Neuronal stem cell (in vitro differentiated cells): ENCODE data around the gene TEX29.

Experiments used
- DNase-seq: peaks from one replicate; pipeline ENCODE4 v3.0.0-alpha.2; 2013; ENCODE audit warnings: low spot score
- H2AFZ ChIP-seq: one replicate; pipeline ENCODE4 v1.6.1; 2013; ENCODE audit warnings: mild to moderate bottlenecking, low read length, inconsistent platforms
- H2AK5ac ChIP-seq: 2 replicates; pipeline ENCODE4 v1.6.1; 2013; ENCODE audit warnings: low read depth, mild to moderate bottlenecking, inconsistent platforms, low read length, moderate library complexity, mixed read lengths
- H2BK120ac ChIP-seq: 2 replicates; pipeline ENCODE4 v1.6.1; 2013; ENCODE audit warnings: low read depth, mild to moderate bottlenecking, inconsistent platforms, low read length, moderate library complexity, mixed read lengths
- H2BK12ac ChIP-seq: one replicate; pipeline ENCODE4 v1.6.1; 2013; ENCODE audit warnings: low read length, inconsistent platforms
- H2BK15ac ChIP-seq: 2 replicates; pipeline ENCODE4 v1.6.1; 2013; ENCODE audit warnings: mild to moderate bottlenecking, low read length, inconsistent platforms, mixed read lengths
- H2BK5ac ChIP-seq: one replicate; pipeline ENCODE4 v1.6.1; 2013; ENCODE audit warnings: inconsistent platforms, mild to moderate bottlenecking, low read length, moderate library complexity
- H3K14ac ChIP-seq: one replicate; pipeline ENCODE4 v1.6.1; 2013; ENCODE audit warnings: low read length, inconsistent platforms
- H3K18ac ChIP-seq: 2 replicates; pipeline ENCODE4 v1.6.1; 2013; ENCODE audit warnings: low read length, inconsistent platforms
- H3K23ac ChIP-seq: 2 replicates; pipeline ENCODE4 v1.6.1; 2013; ENCODE audit warnings: low read depth, mild to moderate bottlenecking, mixed read lengths, low read length, inconsistent platforms; ENCODE audit not compliant: poor library complexity
- H3K27ac ChIP-seq: replicated peaks from 3 replicates; pipeline ENCODE4 v1.5.1; 2013; ENCODE audit warnings: low read length, inconsistent platforms
- H3K27me3 ChIP-seq, 3 experiments: 2 replicates each; pipeline ENCODE4 v1.6.1; 2013; ENCODE audit warnings: low read length in 3 of 3, mild to moderate bottlenecking in 2 of 3, inconsistent platforms in 1 of 3, low read depth in 1 of 3, mixed read lengths in 1 of 3, moderate library complexity in 1 of 3; ENCODE audit not compliant: control insufficient read depth in 3 of 3, insufficient read depth in 3 of 3
- H3K36me3 ChIP-seq, 2 donors: replicated peaks in 1 of 2; 2 replicates each; pipeline ENCODE4 v1.6.1; 2013; ENCODE audit warnings: low read length in 2 of 2; ENCODE audit not compliant: control insufficient read depth in 2 of 2, insufficient read depth in 2 of 2
- H3K4ac ChIP-seq: 2 replicates; pipeline ENCODE4 v1.6.1; 2013; ENCODE audit warnings: inconsistent platforms, mild to moderate bottlenecking, low read length, moderate library complexity
- H3K4me1 ChIP-seq, 2 donors: 1 replicate in 1 of 2; 2 replicates in 1 of 2; pipeline ENCODE4 v1.6.1; 2013; ENCODE audit warnings: low read length in 2 of 2, low read depth in 1 of 2; ENCODE audit not compliant: control insufficient read depth in 2 of 2, insufficient read depth in 1 of 2
- H3K4me2 ChIP-seq: one replicate; pipeline ENCODE4 v1.6.1; 2013; ENCODE audit warnings: mild to moderate bottlenecking, low read length, inconsistent platforms; ENCODE audit not compliant: insufficient read depth, poor library complexity, severe bottlenecking
- H3K4me3 ChIP-seq, 2 donors: 2 replicates each; pipeline ENCODE4 v1.5.1; 2013; ENCODE audit warnings: low read length in 2 of 2, mild to moderate bottlenecking in 2 of 2, inconsistent platforms in 1 of 2, moderate library complexity in 1 of 2
- H3K79me1 ChIP-seq: one replicate; pipeline ENCODE4 v1.6.1; 2013; ENCODE audit warnings: low read depth, mild to moderate bottlenecking, inconsistent platforms, low read length, moderate library complexity
- H3K9ac ChIP-seq: one replicate; pipeline ENCODE4 v1.6.1; 2013; ENCODE audit warnings: mild to moderate bottlenecking, low read depth, low read length, inconsistent platforms; ENCODE audit not compliant: poor library complexity
- H3K9me3 ChIP-seq, 2 donors: replicated peaks in 1 of 2; 2 replicates each; pipeline versions ENCODE3 to v1.6.1; 2013; ENCODE audit warnings: low read length in 2 of 2, mild to moderate bottlenecking in 2 of 2, inconsistent platforms in 1 of 2, low read depth in 1 of 2, mixed read lengths in 1 of 2, moderate library complexity in 1 of 2; ENCODE audit not compliant: control insufficient read depth in 2 of 2, insufficient read depth in 1 of 2
- H4K8ac ChIP-seq: one replicate; pipeline ENCODE4 v1.6.1; 2013; ENCODE audit warnings: low read depth, mild to moderate bottlenecking, inconsistent platforms, low read length, moderate library complexity
- H4K91ac ChIP-seq: one replicate; pipeline ENCODE4 v1.6.1; 2013; ENCODE audit warnings: low read length, low read depth, mild to moderate bottlenecking, inconsistent platforms; ENCODE audit not compliant: poor library complexity
- WGBS, 2 donors: extraction: QIAGEN DNeasy Blood & Tissue Kit; methylation state at CpG; one replicate each; pipeline ENCODE4 v1.1.7; 2013; ENCODE audit warnings: missing lambda C conversion rate in 2 of 2, mixed read lengths in 1 of 2; ENCODE audit not compliant: insufficient read length in 2 of 2, insufficient replicate concordance in 1 of 2; ENCODE audit errors: extremely low coverage in 2 of 2; 5-methylcytosine and 5-hydroxymethylcytosine counted together

Gene TEX29

DNA sequence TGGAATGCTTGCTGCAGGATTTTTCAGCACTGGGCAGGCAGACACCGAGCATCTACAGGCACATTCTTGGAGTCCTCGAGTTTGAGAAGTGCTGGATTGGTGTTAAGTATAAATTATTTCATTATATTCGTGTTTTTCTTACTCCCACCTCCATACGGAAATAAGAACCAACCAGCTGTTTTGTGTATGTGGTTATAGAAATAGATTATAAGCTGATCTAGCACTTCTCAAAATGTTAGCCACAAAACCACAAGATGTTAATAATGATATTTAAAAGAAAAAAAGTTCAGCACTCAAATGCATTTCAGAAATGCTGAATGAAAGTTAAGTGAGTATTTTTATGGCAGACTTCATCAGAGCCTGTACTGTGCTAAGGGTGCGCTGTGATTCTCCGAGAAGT is 24.0 kb upstream of the TEX29 start:
- Histone ChIP-seq H3K14ac (no peak overlapping the region), H4K91ac (no peak overlapping the region), H3K4me3 (no peak overlapping the region), H3K9me3 (no peaks in the 10 kb centered on the region), H3K4me2 (no peak overlapping the region), H3K4me1 (peaks cover 0 to 2% of the 10 kb centered on the region in 2 donors), H2BK5ac (no peak overlapping the region), H3K18ac (no peak overlapping the region), H2BK12ac (no peak overlapping the region), H3K4ac (no peak overlapping the region), H3K23ac (no peak overlapping the region), H2BK15ac (no peak overlapping the region), H3K27ac (no peak overlapping the region), H4K8ac (no peak overlapping the region), H2AFZ (no peak overlapping the region), H3K36me3 (peaks cover 17 to 89% of the 10 kb centered on the region in 2 donors), H3K79me1 (no peaks in the 10 kb centered on the region), H3K9ac (no peak overlapping the region), H2BK120ac (no peak overlapping the region), H2AK5ac (no peak overlapping the region), H3K27me3 (no peaks in the 10 kb centered on the region)
- DNase-seq: no peak
- WGBS, 2 donors: no CpG with 5 or more reads among the region's 6 CpGs

DNA sequence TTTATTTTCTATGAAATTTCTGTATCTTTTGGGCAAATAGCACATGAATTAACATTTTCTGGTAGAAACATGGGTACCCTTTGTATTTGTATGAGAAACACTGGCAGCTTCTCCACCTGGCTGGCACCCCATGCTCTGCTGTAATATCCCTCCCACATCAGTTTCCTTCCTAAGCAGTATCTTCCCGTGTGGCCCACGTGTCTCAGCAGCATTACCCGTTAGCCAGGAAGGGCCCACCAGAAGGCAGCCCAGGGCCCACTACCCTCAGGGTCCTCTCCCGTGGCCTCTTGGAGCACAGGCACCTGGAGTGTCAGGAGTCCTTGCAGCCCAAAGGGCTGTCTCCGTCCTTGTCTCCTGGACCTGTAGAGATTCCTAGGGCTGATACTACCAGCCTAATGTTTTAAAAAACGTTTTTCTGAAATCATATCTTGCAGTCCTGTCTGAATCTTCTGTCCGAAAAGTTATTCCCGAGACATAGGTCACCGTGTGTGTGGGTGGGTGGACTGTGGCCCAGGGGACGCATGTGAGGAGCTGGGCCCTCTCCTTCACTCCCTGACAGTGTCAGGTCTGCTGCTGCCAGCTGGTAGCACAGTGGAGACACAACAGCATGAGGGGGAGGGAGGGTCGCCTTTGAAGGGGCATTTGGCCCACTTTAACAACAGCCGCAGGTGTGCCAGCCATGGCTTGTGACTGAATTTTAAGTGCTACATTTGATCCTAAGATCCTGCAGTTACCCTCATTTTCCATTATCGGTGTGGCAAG is 22.0 kb upstream of the TEX29 start:
- Histone ChIP-seq H2BK120ac (no peak overlapping the region), H3K9ac (no peak overlapping the region), H3K9me3 (no peaks in the 10 kb centered on the region), H3K4ac (no peak overlapping the region), H3K27ac (no peak overlapping the region), H3K4me3 (no peak overlapping the region), H3K14ac (no peak overlapping the region), H3K4me1 (peaks cover 0 to 2% of the 10 kb centered on the region in 2 donors), H4K8ac (no peak overlapping the region), H2BK5ac (no peak overlapping the region), H3K18ac (no peak overlapping the region), H2BK15ac (no peak overlapping the region), H3K4me2 (no peak overlapping the region), H3K27me3 (no peaks in the 10 kb centered on the region), H3K79me1 (no peaks in the 10 kb centered on the region), H2AK5ac (no peak overlapping the region), H2AFZ (no peak overlapping the region), H3K36me3 (peaks cover 21 to 89% of the 10 kb centered on the region in 2 donors), H3K23ac (no peak overlapping the region), H4K91ac (no peak overlapping the region), H2BK12ac (no peak overlapping the region)
- no CpG with 5 or more reads among the region's 13 CpGs for WGBS, 2 donors
- no peak for DNase-seq

DNA sequence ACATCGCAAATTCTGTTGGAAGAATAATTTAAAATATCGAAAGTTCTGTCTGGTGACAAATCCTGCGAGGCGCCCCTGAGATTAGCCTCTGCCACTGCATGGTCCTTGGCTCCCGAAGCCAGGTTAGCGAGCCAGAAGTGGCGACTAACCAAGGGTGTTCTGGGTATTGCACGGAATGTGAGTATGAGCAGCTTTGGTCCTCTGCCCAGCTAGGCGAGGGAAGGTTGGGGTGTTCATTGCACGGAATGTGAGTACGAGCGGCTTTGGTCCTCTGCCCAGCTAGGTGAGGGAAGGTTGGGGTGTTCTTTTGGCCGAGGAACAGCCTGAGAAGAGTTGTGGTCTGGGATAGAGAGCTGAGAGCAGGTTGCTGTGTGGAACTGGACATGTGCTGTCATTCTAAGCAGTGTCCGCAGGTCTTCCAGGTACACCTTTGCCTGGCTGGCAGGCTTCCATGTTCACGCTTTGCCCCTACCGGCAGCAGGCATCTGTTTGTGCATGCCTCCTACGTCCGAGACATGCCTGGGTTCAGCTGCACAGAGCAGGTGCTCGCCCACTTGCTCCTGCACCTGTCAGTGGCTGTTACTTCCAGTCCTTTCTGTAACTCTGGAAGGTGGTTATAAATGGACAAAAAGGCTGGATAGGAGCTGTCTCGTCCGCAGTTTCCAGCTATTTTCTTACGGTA is 18.3 kb upstream of the TEX29 start:
- Histone ChIP-seq H3K18ac (no peak overlapping the region), H4K91ac (no peak overlapping the region), H3K9me3 (peaks cover 0 to 3% of the 10 kb centered on the region in 2 donors), H3K79me1 (no peaks in the 10 kb centered on the region), H2BK120ac (no peak overlapping the region), H3K23ac (no peak overlapping the region), H3K14ac (no peak overlapping the region), H3K27ac (no peak overlapping the region), H3K4ac (no peak overlapping the region), H3K4me3 (no peak overlapping the region), H4K8ac (no peak overlapping the region), H3K36me3 (peaks cover 36 to 94% of the 10 kb centered on the region in 2 donors), H2AK5ac (no peak overlapping the region), H2BK12ac (no peak overlapping the region), H2BK5ac (no peak overlapping the region), H3K4me1 (no peaks in the 10 kb centered on the region), H3K9ac (no peak overlapping the region), H3K4me2 (no peak overlapping the region), H3K27me3 (no peaks in the 10 kb centered on the region), H2AFZ (no peak overlapping the region), H2BK15ac (no peak overlapping the region)
- no CpG with 5 or more reads among the region's 22 CpGs for WGBS, 2 donors
- no peak for DNase-seq

DNA sequence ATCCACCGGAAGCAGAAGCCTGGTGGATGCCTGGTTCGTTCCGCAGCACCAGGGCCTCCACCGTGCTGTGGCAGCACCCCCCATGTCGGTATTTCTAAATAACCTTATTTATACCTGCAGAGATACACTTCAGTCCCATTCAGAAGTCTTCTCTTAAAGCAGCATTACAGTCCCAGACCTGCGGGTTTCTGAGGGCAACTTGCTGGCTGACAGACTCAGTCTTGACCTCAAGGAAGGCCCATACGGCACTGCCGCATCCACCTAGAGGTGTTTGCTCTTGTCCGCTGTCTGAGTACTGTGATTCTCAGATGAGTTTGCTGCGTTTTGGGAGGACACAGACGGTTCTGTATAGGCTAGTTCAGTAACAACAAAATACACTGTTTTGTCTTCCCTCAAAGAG is 16.9 kb upstream of the TEX29 start:
- Histone ChIP-seq H3K79me1 (no peaks in the 10 kb centered on the region), H2BK12ac (no peak overlapping the region), H3K14ac (no peak overlapping the region), H2BK120ac (no peak overlapping the region), H2BK15ac (no peak overlapping the region), H3K4me3 (no peak overlapping the region), H2AFZ (no peak overlapping the region), H3K9me3 (peaks cover 0 to 3% of the 10 kb centered on the region in 2 donors), H3K4ac (no peak overlapping the region), H3K18ac (no peak overlapping the region), H3K23ac (no peak overlapping the region), H2AK5ac (no peak overlapping the region), H3K9ac (no peak overlapping the region), H3K4me1 (no peaks in the 10 kb centered on the region), H3K36me3 (peaks cover 37 to 95% of the 10 kb centered on the region in 2 donors), H3K4me2 (no peak overlapping the region), H3K27me3 (no peaks in the 10 kb centered on the region), H2BK5ac (no peak overlapping the region), H4K8ac (no peak overlapping the region), H3K27ac (no peak overlapping the region), H4K91ac (no peak overlapping the region)
- WGBS, 2 donors: no CpG with 5 or more reads among the region's 11 CpGs
- DNase-seq: no peak
